ENCODE results near the gene CALCB.
"Not testable (repeated sequence)": the region's sequence is repeated elsewhere in the genome, so short reads cannot be mapped to it uniquely, and the experiment has no call there.

The CALCB gene

GRCh38 chr11:15038963-15039362 lies 34.4 kb upstream of the CALCB start:
- no peak for DNase-seq (ENCODE audit: low spot score)
- no peak for TF ChIP-seq CTCF (IDR thresholded peaks at IDR 0.05; ENCODE audit: extremely low read depth, missing control alignments)

- DNase-seq (ENCODE audit: low spot score): no peak
- no peak for TF ChIP-seq CTCF (IDR thresholded peaks at IDR 0.05; ENCODE audit: extremely low read depth, missing control alignments)
These were observed 28.2 kb upstream of the CALCB start for GRCh38 chr11:15045209-15045608.

GRCh38 chr11:15045891-15046290 lies 27.5 kb upstream of the CALCB start:
- DNase-seq (ENCODE audit: low spot score): no peak
- no peak for TF ChIP-seq CTCF (IDR thresholded peaks at IDR 0.05; ENCODE audit: extremely low read depth, missing control alignments)

- not testable (repeated sequence) for DNase-seq (ENCODE audit: low spot score)
These were observed 26.7 kb upstream of the CALCB start for GRCh38 chr11:15046673-15047072.

- no peak for DNase-seq (ENCODE audit: low spot score)
- TF ChIP-seq CTCF (IDR thresholded peaks at IDR 0.05; ENCODE audit: extremely low read depth, missing control alignments): no peak
These were observed 24.8 kb upstream of the CALCB start for GRCh38 chr11:15048616-15049015.

- no peak for DNase-seq (ENCODE audit: low spot score)
- TF ChIP-seq CTCF (IDR thresholded peaks at IDR 0.05; ENCODE audit: extremely low read depth, missing control alignments): no peak
These were observed 20.2 kb upstream of the CALCB start for GRCh38 chr11:15053191-15053685.

GRCh38 chr11:15055620-15056356 lies 17.6 kb upstream of the CALCB start:
- DNase-seq (ENCODE audit: low spot score): no peak
- TF ChIP-seq CTCF (IDR thresholded peaks at IDR 0.05; ENCODE audit: extremely low read depth, missing control alignments): no peak

GRCh38 chr11:15057329-15057728 lies 16.1 kb upstream of the CALCB start:
- TF ChIP-seq CTCF (IDR thresholded peaks at IDR 0.05; ENCODE audit: extremely low read depth, missing control alignments): no peak
- no peak for DNase-seq (ENCODE audit: low spot score)
